RWPE2 (cell line): ENCODE measurements around the gene PUM2.
A peak's percentile ranks its signal among the peaks of the same experiment; 100 is the strongest.

ENCODE experiments used
- ATAC-seq: fragments of 200-7000 bp; cut with Tn5 transposase; 3 replicates; pipeline ENCODE4 v1.9.1; 2021; ENCODE audit warnings: low read depth
- DNase-seq: peaks from one replicate; pipeline ENCODE4 v3.0.0-alpha.2; 2020; ENCODE audit warnings: low spot score
- H3K27ac ChIP-seq: fragments of 450-650 bp; 2 replicates; pipeline ENCODE4 v1.5.1; 2017; ENCODE audit warnings: mild to moderate bottlenecking; ENCODE audit not compliant: poor library complexity, severe bottlenecking
- H3K27me3 ChIP-seq: fragments of 250-450 bp; sonication (Bioruptor Pico); 2 replicates; pipeline ENCODE4 v1.5.1; 2021; ENCODE audit warnings: mild to moderate bottlenecking, moderate library complexity; ENCODE audit not compliant: insufficient read depth, poor library complexity, severe bottlenecking
- H3K36me3 ChIP-seq: fragments of 250-450 bp; sonication (Bioruptor Pico); 2 replicates; pipeline ENCODE4 v1.5.1; 2020; ENCODE audit warnings: low read depth, mild to moderate bottlenecking, moderate library complexity
- H3K4me1 ChIP-seq: fragments of 250-450 bp; sonication (Bioruptor Pico); 2 replicates; pipeline ENCODE4 v1.5.1; 2021; ENCODE audit warnings: mild to moderate bottlenecking, moderate library complexity; ENCODE audit not compliant: insufficient read depth, poor library complexity, severe bottlenecking
- H3K4me3 ChIP-seq: fragments of 250-450 bp; sonication (Bioruptor Pico); 2 replicates; pipeline ENCODE4 v1.5.1; 2021; ENCODE audit warnings: mild to moderate bottlenecking, moderate library complexity; ENCODE audit not compliant: severe bottlenecking
- H3K9me3 ChIP-seq: fragments of 250-450 bp; sonication (Bioruptor Pico); 2 replicates; pipeline ENCODE4 v1.5.1; 2021; ENCODE audit warnings: mild to moderate bottlenecking, moderate library complexity; ENCODE audit not compliant: severe bottlenecking
- CTCF ChIP-seq: fragments of 450-650 bp; IDR thresholded peaks from one replicate; pipeline ENCODE4 v1.5.1; 2017; ENCODE audit warnings: mild to moderate bottlenecking, moderate library complexity; ENCODE audit not compliant: poor library complexity, severe bottlenecking

Gene PUM2

GRCh38 chr2:20363578-20363977, 12.9 kb upstream of the PUM2 start:
- no peaks in the 10 kb centered on the region for H3K27me3 ChIP-seq
- no peak overlapping the region for H3K27ac ChIP-seq
- DNase-seq: no peak
- no peaks in the 10 kb centered on the region for H3K36me3 ChIP-seq
- no peak for ATAC-seq
- H3K4me1 ChIP-seq: peaks cover 7% of the 10 kb centered on the region
- H3K9me3 ChIP-seq: no peaks in the 10 kb centered on the region
- H3K4me3 ChIP-seq: no peak overlapping the region
- no peak for TF ChIP-seq CTCF

DNA sequence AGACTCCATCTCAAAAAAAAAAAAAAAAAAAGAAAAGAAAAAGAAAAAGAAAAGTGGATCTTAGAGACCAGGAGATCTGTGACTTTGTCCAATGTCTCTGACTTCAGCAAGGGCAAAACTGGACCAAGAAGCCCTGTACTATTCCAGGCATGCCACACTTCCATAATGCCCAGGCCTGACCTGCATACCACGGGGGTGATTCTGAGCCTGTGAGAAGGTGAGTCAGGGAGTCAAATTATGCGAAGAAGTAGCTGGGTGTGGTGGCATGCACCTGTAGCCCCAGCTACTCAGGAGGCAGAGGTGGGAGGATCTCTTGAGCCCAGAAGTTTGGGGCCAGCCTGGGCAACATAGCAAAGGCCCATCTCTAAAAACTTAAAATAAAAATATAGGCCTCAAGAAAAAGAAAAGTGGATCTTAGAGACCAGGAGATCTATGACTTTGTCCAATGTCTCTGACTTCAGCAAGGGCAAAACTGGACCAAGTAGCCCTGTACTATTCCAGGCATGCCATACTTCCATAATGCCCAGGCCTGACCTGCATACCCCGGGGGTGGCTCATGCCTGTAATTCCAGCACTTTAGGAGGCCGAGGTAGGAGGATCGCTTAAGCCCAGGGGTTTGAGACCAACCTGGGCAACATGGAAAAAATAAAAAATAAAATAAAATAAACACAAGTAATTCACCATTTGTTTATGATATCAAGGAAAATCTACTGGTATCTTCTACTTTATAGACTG, 12.2 kb upstream of the PUM2 start:
- H3K27ac ChIP-seq: peak overlapping the region; percentile 31
- no peaks in the 10 kb centered on the region for H3K36me3 ChIP-seq
- DNase-seq (no peak), ATAC-seq (peak; percentile 70)
- TF ChIP-seq CTCF: no peak
- H3K4me1 ChIP-seq: peaks cover 7% of the 10 kb centered on the region
- H3K27me3 ChIP-seq: no peaks in the 10 kb centered on the region
- H3K4me3 ChIP-seq: no peak overlapping the region
- H3K9me3 ChIP-seq: no peaks in the 10 kb centered on the region

DNA sequence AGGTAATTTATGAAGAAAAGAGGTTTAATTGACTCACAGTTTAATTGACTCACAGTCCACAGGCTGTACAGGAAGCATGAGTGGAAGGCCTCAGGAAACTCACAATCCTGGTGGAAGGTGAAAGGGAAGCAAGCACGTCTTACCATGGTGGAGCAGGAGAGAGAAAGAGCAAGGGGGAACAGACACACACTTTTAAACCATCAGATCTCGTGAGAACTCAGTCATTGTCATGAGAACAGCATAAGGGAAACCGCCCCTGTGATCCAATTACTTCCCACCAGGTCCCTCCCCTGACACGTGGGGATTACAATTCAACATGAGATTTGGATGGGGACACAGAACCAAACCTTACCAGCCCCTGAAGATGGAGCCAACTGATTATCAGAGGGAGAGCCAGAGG, 11.2 kb upstream of the PUM2 start:
- DNase-seq (no peak), ATAC-seq (no peak)
- Histone ChIP-seq H3K27ac (peak overlapping the region; percentile 31), H3K4me3 (no peak overlapping the region), H3K36me3 (no peaks in the 10 kb centered on the region), H3K9me3 (no peaks in the 10 kb centered on the region), H3K4me1 (peaks cover 7% of the 10 kb centered on the region), H3K27me3 (no peaks in the 10 kb centered on the region)
- no peak for TF ChIP-seq CTCF

DNA sequence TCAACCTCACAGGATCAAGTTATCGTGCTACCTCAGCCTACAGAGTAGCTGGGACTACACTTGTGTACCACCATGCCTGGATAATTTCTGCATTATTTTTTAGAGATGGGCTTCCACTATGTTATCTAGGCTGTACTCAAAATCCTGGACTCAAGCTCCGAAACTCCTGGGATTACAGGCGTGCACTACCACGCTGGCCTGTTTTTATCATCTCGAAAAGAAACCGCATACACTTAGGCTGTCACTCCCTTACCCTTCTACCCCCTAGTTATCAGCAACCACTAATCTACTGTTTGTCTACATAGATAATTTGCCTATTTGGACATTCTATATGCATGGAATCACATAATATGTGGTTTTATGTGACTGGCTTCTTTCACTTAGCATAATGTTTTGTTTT, 8.5 kb upstream of the PUM2 start:
- Histone ChIP-seq H3K4me3 (no peak overlapping the region), H3K9me3 (no peaks in the 10 kb centered on the region)

More for the DNA sequence above, 8.5 kb upstream of the PUM2 start:
- H3K36me3 ChIP-seq: no peaks in the 10 kb centered on the region
- H3K4me1 ChIP-seq: peaks cover 21% of the 10 kb centered on the region
- no peak overlapping the region for H3K27ac ChIP-seq
- no peak for TF ChIP-seq CTCF
- H3K27me3 ChIP-seq: no peaks in the 10 kb centered on the region
- DNase-seq (no peak), ATAC-seq (no peak)
